NCI-H2107 treated with DMSO at 0.1 percent for 48 hours (cell line): ENCODE measurements around the gene JCAD.
"Not testable (repeated sequence)": the region's sequence is repeated elsewhere in the genome, so short reads cannot be mapped to it uniquely, and the experiment has no call there.

Source experiments
- DNase-seq: peaks from one replicate; lab custom pipeline; 2025; ENCODE audit not compliant: unreplicated experiment; lab: John Stamatoyannopoulos, UW

Gene JCAD

DNA sequence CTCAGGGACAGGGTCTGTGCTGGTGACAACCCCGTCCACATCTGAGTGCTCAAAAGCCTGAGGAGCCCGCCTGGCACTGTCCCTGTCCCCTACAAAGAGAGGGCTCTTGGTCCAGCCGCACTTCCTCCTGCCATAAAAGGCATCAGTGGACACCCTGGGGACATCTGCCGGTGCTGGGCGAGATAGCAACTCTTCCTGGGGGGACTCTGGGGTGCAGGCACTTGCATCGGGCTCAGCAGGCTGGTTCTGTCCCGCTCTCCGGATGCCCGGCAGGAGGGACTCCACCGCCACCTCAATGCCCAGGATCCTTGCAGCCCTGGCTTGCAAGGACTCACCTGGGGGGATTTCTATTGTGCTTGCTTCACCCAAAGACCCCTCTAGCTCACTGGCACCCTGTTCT is 32.8 kb downstream of the JCAD start:
- DNase-seq = no peak

- no peak for DNase-seq
Measured at GRCh38 chr10:30026080-30026479, 33.3 kb downstream of the JCAD start.

- not testable (repeated sequence) for DNase-seq
Measured at GRCh38 chr10:30025428-30025827, 34.0 kb downstream of the JCAD start.

GRCh38 chr10:30022590-30022989 is 36.8 kb downstream of the JCAD start:
- DNase-seq = no peak

GRCh38 chr10:30019468-30019867 is 39.9 kb downstream of the JCAD start:
- no peak for DNase-seq

DNA sequence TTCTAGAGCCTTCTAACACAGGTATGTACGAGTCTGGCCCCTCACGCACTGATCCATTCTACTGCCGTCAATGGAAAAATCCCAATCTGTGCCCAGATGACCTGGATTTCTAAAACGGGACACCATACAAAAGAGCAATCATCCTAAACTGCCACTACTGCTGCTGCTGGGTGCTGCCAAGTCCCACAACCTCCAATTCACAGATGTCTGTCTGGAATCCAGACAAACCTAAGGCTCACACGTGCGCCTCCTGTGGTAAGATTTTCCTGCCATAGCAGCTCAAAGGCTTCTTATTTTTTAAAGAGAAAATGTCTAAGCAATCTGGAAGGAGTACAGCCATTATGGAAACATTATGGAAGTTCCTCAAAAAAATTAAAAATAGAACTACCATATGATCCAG is 40.9 kb downstream of the JCAD start:
- no peak for DNase-seq

GRCh38 chr10:30017966-30018365 is 41.4 kb downstream of the JCAD start:
- no peak for DNase-seq

DNA sequence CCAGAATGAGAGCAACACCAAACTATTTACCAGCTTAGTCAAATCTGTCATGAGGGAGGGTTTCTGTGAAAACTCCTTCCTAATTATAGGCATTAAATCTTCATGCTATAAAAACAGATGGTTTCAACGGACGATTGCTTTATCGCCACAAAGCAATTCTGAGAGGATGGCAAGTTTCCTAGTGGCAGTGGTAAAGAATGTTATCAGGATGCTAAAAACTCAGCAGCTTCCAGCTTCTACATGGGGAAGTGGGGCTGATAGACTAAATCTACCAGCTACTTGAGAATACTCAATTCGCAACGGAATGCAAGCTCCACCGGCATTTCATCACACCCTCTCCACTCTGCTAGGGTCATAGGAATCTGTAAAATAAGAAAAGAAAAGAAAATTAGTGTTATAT is 41.8 kb downstream of the JCAD start:
- no peak for DNase-seq

DNA sequence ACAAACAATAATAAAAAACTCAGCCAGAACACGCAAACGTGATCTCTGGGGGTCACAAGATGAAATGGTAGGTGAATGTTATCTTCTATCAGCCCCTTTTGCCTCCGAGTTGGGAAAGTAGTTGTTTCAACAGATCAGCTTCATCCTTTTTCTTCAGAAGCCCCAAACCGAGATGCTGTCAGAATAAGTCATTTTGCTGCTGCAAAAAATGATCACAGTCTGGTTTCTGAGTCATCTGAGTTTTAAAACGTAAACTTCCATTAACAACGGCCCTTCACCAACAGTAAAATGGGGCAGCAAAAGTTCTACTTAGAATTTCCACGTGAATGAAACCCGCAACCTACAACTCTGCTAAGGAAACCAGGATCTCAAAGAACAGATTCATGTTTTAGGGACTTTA is 44.9 kb downstream of the JCAD start:
- no peak for DNase-seq

DNA sequence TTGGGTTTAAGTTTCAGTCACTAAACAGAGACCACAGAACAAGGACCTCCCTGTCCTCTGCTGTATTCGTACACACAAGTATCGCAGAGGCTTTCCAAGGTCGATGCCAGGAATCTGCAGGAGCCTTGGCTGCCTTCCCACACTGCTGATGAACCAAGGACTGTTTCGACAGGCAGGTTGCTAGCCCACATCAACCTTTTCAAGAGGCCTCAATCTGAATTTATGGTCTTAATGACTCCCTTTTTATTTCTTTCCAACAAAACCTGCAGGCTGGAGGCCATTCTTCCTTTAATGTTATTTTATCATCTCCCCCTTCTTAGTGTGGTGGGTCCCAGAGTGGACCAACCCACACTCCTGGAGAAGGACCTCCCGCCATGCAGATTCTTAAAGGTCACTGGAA is 45.6 kb downstream of the JCAD start:
- no peak for DNase-seq

DNA sequence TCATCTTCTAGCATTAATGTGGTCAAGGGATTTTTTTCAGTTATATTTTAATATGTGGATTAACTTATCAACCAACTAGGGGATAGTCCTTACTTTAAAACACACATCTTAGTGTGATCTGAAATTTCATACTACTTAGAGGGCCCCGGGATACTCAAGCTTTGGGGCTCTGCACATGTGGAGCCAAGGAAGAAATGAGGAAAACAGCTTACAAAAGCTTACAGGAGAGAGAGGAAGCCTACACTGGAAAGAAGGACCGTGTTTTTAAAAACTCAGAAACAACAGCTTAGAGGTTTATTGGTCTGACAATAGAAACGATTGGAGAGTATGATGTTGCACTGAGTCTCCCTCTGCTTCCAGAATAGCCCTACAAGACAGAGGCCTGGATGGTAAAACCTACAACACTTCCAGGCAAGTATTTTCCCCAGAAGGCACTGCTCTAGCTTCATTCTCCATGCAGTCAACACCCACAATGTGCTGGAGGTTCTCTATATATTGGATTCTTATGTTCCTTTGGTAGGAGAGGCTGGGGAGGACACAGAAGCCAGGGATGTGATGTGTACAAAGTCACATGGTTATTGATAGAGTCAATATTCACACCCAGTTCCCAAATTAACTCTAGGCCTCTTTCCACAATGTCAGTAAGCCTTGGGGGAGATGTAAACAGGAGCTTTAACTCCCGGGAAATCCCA is 47.3 kb downstream of the JCAD start:
- DNase-seq = no peak

GRCh38 chr10:30011396-30011795 is 48.0 kb downstream of the JCAD start:
- no peak for DNase-seq

- DNase-seq = no peak
Measured at GRCh38 chr10:30007406-30007805, 52.0 kb downstream of the JCAD start.

- no peak for DNase-seq
Measured at GRCh38 chr10:30006410-30006809, 53.0 kb downstream of the JCAD start.

DNA sequence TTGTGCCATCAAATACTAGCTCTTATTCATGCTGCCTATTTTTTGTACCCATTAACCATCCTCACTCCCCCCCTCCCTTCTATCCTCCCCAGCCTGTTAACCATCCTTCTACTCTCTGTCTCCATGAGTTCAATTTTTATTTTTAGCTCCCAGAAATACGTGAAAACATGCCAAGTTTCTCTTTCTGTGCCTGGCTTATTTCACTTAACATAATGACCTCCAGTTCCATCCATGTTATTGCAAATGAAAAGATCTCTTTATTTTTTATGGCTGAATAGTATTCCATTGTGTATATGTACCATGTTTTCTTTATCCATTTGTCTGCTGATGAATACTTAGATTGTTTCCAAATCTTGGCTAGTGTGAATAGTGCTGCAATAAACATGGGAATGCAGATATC is 54.3 kb downstream of the JCAD start:
- DNase-seq = not testable (repeated sequence)

DNA sequence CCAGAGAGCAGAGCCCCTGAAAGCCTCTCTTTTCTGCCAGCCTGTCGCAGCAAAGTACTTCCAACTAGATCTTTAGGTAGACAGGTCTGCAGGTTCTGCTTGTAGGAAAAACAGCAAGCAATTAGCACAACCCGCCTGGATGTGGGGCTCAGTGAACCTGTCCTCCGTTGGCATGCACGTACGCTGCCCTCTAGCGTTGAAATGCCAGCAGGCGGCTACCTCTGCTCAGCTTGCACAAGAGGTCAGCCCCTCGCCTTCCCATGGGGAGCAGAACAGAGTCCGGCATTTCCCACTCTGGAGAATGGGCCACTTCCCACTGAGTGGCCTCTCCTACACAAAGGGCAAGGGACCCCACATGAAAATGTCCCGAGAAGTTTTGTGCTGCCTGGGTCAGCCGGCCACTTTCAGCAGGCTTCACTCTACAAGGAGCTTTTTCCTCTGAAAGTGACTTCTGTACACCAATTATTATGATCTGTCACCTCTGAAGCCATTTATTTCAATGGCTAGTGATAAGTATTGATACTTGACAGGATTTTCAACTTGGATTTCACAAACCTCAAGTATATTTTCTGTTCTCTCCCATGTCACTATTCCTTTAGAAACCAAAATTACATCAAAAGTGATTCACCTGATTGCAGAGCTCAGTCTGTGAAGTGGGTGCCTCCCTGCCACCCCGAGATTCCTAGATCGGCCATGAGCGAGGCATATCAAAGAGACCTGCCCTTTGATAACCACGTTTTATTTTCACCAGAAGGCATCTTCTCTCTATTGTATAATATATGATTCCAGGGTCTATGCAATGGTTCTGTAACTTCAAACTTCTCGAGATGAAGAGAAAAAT is 56.7 kb downstream of the JCAD start:
- peak; percentile 16 for DNase-seq

- no peak for DNase-seq
Measured at GRCh38 chr10:30000802-30001571, 58.4 kb downstream of the JCAD start.

GRCh38 chr10:29998142-29998808 is 61.1 kb downstream of the JCAD start:
- no peak for DNase-seq

GRCh38 chr10:29994811-29995210 is 64.6 kb downstream of the JCAD start:
- no peak for DNase-seq

- no peak for DNase-seq
Measured at GRCh38 chr10:29993319-29993915, 66.0 kb downstream of the JCAD start.

DNA sequence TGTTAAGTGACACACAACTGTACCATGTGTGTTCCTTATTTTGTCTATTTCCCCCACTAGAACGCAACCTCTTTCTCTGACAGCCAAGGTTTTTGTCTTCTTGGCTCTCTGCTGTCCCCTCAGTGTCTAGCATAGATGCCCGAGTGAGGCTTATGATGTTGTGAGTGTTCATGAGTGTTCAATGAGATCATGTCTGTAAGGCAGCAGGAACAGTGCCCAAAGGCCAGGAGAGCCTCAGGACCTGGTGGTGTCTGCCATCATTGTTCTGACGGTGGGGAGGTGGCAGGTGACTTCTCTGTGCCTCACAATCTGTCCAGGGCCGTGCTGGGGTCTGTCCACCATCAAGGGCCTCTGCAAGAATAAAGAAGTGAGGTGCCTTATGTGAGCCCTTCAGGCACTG is 66.5 kb downstream of the JCAD start:
- DNase-seq = no peak
